GM19463 (cell line): ENCODE data around the gene EBF4.

Experiments
- ATAC-seq: cut with Tn5 transposase; IDR thresholded peaks from one replicate; pipeline ENCODE4 v1.9.1; 2021; ENCODE audit warnings: mild to moderate bottlenecking, moderate library complexity; ENCODE audit not compliant: unreplicated experiment

Gene EBF4

GRCh38 chr20:2741463-2741862, 48.9 kb downstream of the EBF4 start:
- ATAC-seq, result no peak

GRCh38 chr20:2741881-2742280, 49.3 kb downstream of the EBF4 start:
- ATAC-seq, result no peak

GRCh38 chr20:2742431-2742830, 49.9 kb downstream of the EBF4 start:
- ATAC-seq, result no peak

GRCh38 chr20:2742934-2743559, 50.5 kb downstream of the EBF4 start:
- no peak for ATAC-seq

GRCh38 chr20:2745060-2745910, 52.7 kb downstream of the EBF4 start:
- ATAC-seq, result no peak

DNA sequence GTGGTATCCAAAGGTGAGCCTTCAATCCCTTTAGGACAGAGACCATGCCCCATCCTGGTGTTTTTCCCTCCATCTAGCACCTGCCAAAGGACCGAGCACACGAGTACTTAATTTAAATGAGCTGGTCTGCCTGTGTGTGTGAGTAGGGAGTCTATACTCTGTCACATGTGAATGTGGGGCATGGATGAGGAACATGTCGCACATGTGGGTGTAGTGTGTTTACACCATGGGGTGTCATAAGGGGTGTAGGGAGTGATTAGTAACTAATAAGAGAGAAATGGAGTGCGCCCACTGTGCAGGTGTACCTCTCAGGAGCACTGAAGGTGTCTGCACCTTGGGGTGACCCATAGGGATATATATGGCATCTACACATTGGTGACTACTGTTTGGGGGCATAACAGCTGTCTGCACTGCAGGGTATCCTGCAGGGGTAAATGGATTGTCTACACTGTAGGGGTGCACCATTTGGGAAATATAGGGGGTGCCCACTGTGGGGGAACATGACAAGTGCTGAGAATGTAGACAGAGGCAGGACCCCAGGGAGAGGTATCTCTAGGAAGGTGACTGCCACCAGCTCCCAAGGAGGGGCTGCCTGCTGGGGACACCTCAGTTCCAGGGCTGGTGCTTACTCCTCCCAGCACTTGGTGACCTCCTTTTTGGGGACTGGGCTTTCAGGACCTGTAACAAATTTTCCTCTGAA, 53.5 kb downstream of the EBF4 start:
- no peak for ATAC-seq

GRCh38 chr20:2746636-2747265, 54.2 kb downstream of the EBF4 start:
- no peak for ATAC-seq

DNA sequence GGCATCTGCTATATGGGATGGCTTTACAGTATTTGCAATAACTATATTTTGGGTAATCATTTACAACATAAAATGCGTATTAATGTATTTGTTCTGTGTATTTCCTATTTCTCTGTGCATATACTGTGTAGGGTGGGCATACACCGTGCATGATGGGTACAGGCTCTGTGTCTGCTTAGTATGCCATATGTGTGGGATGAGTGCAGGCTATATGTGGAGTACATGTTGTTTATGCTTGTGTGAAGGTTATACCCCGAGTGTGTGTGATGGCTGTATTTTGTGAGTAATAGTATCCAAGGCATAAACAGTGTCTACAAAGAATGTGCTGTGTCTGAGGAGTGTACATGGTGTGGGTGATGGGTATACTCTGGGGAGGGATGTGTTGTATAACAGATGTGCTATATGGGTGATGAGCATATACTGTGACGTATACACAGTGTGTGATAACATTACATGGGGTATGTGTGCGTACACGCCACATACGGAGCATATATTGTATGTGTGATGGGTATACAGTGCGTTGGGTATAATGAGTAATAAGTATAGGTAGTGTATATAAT, 55.2 kb downstream of the EBF4 start:
- no peak for ATAC-seq

DNA sequence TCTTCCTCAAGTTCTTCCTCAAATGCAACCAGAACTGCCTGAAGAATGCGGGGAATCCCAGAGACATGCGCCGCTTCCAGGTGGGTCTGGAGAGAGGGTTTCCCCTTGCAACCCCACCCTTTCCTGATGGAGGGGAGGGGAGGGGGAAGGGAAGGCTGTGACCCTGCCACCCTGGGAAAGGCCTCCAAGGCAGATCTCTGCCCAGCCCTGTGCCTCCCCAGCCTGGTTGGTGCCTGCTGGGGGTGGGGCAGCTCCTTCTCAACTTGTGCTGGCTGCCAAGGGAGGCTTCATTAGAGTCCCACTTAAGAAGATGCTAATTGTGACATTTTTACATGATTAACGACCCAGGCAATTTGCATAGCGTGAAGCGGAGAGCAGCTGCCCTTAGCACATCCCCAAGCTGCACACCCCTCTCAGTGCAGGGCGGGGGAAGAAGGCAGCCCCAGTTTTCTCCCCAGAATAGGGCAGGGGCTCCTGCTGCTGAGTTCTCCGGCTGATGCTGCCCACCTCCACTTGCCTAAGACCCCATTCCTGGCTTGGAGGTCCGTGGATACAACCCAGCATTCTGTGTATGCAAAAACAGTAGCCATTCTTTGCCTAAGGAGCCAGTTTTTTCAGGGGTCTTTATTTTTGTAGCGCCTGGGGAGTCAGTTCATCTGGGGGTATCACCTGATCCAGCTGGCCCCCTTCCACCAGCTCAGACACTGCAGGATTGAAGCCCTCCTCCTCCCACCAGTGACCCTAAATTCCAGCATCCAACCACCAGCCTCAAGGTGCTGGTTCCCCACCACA, 56.2 kb downstream of the EBF4 start:
- ATAC-seq, result no peak

DNA sequence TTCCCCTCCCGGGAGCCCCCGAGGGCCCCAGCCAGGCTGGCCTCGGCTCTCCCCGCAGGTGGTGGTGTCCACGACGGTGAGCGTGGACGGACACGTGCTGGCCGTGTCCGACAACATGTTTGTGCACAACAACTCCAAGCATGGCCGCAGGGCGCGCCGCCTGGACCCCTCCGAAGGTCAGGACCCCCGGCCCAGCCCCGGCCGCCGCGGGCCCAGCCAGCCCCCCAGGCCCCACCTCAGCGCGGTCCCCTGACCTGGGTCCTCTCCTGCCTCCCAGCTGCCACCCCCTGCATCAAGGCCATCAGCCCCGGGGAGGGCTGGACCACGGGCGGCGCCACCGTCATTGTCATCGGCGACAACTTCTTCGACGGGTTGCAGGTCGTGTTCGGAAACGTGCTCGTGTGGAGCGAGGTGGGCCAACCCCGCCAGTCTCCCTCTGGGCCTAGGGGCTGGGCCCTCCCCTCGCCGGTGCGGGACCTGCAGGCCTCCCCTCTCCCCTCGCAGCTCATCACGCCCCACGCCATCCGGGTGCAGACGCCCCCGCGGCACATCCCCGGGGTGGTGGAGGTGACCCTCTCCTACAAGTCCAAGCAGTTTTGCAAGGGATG, 56.9 kb downstream of the EBF4 start:
- ATAC-seq, result no peak

- ATAC-seq, result no peak
These were observed 57.4 kb downstream of the EBF4 start for GRCh38 chr20:2749951-2750490.

DNA sequence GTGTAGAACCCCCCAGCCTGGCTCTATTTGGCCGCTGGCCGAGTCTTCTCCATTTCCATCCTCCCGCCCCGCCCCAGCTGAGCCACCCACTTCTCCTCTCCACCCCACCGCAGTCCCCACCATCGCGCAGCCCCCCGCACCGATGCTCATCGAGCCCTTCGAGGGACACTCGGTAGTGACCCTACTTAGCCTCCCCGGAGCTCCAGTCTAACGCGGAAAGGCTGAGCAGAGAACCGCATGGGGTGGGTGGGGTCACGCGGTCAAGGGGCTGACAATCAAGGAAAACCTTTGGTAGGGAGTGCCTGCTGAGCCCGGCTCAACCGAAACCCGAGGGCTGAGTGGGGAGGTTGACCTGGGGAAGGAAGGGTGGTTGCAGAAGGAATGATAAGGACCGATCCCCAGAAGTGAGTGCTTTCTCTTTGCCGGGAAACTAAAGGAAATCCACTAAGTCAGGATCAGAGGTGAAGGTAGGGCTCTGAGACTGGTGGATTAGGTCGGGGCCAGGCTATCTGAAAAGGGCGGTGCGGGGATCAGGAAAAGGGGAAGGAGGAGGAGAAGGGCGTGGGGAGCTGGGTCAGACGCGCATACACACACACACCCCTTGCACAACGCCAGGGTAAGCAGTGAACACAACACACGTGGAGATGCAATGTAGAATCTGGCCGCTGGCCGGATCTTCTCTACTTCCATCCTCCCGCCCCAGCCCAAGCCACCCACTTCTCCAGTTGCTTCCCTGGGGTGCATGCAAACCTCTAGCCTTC, 58.1 kb downstream of the EBF4 start:
- ATAC-seq, result no peak

GRCh38 chr20:2751347-2751877, 58.8 kb downstream of the EBF4 start:
- no peak for ATAC-seq

GRCh38 chr20:2751878-2752566, 59.4 kb downstream of the EBF4 start:
- ATAC-seq, result no peak

GRCh38 chr20:2752567-2753460, 60.2 kb downstream of the EBF4 start:
- ATAC-seq, result no peak

DNA sequence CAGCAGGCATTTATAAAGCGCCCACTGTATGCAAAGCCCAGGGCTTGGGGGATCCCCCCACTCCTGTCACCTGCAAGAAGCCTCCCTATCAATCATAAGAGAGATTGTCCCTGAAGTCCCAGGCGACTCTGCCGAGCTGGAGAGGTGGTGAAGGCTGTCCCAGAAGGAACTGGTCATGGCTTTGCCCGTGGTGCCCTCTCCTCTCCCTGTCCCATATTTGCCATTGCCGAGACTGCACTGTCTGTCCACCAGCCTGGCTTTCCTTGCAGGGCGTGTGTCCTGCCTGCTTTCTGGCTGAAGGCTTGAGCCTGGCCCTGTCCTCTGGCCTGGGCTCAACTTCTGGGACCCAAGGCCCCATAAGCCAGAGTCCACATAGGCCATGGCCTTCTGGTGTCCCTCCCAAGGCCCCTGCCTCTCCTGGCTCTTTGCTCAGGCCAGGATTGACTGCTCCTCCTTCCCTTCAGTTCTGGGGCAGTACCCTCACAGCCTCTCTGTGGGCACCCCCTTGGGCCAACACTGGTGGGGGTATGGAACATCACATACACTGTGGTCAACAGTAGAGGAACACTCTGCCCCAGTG, 61.0 kb downstream of the EBF4 start:
- no peak for ATAC-seq

- no peak for ATAC-seq
These were observed 61.8 kb downstream of the EBF4 start for GRCh38 chr20:2754424-2754823.
